Measurements from ENCODE around the gene PRTFDC1. TPM values are rescaled to one million over a fixed set of nuclear protein-coding genes. Genes with fewer than 3 reads are reported as not detected.
A peak's percentile ranks its signal among the peaks of the same experiment; 100 is the strongest.

The PRTFDC1 gene
- 1 to 10 TPM in 1 of 5 donors, under 1 TPM in 4; 0.43 to 1.5 (median 0.76) TPM for total RNA-seq
- total RNA-seq (2013) = 0.96 TPM
- 0.06 to 2.1 (median 0.61) reads per million in 29 experiments for total RNA-seq

- POLR2A ChIA-PET = interaction anchor here in 1 of 2 donors (0.6 to 1.1 kb wide), 2 partner anchors 260 to 319 kb away, joined by 3 read pairs; no protein-coding TSS in a partner anchor
- peak within 1 kb of the TSS; percentile 77 to 83 (median 83) for H3K4me3 Mint-ChIP-seq
- H3K9me3 Mint-ChIP-seq = no peaks in the 10 kb centered on the region
- peak; percentile 53 to 69 (median 62) for ATAC-seq (replicated peaks in 1 of 4)
- CTCF ChIA-PET = interaction anchor here (0.6 to 1.2 kb wide), 5 partner anchors 17 to 1407 kb away, joined by 3 to 5 read pairs (median 4); no protein-coding TSS in a partner anchor
- peak within 1 kb of the TSS; percentile 77 to 81 for H3K27ac Mint-ChIP-seq
- Histone ChIP-seq H3K36me3 (ENCODE audit: control insufficient read depth in 2 of 2, extremely low read depth in 1 of 2, insufficient read depth in 1 of 2, low read length in 1 of 2) (no peaks in the 10 kb centered on the region), H3K4me1 (ENCODE audit: control insufficient read depth in 1 of 2, extremely low read depth in 1 of 2, insufficient read depth in 2 of 2, low read length in 2 of 2) (peaks cover 0 to 14% of the 10 kb centered on the region in 2 experiments), H3K27ac (ENCODE audit: low read length) (peak within 1 kb of the TSS; percentile 43), H3K27me3 (replicated peaks in 1 of 2; ENCODE audit: control insufficient read depth in 2 of 2, extremely low read depth in 1 of 2, insufficient read depth in 2 of 2, low read length in 1 of 2) (no peaks in the 10 kb centered on the region), H3K4me3 (ENCODE audit: control insufficient read depth in 1 of 2, extremely low read depth in 1 of 2, low read length in 1 of 2) (peak within 1 kb of the TSS; percentile 71 to 73), H3K9me3 (no peaks in the 10 kb centered on the region)
- no peaks in the 10 kb centered on the region for H3K36me3 Mint-ChIP-seq
- H3K4me1 Mint-ChIP-seq = peaks cover 11 to 39% (median 15%) of the 10 kb centered on the region in 3 donors
- H3K27me3 Mint-ChIP-seq = peaks cover 0 to 2% of the 10 kb centered on the region in 2 donors
- peak in 29 of 35 experiments; percentile 1 to 52 (median 17) for DNase-seq
- WGBS (ENCODE audit: insufficient coverage) = 3% methylated on average over 41 of the region's 56 CpGs
Measured at GRCh38 chr10:24952143-24952706, at the start of gene PRTFDC1. PRTFDC1 (minus strand) TSS chr10:24952606; CDS start chr10:24952575, 31 bp downstream.

DNA sequence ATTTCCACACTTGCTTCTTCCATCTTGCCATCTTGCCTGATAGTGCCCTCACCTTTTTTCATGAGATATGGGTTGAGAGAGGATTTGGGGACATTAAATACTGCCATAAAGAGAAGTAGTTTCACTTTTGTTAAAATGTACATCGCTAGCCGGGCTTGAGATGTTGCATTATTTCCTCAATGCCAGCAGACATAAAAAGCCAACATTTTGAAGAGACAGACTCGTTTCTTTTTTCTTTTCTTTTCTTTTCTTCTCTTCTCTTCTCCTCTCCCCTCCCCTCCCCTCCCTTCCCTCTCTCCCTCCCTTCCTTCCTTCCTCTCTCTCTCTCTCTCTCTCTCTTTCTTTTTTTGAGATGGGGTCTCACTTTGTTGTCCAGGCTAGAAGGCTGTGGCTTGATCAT is 45.6 kb upstream of the PRTFDC1 start:
- no peak overlapping the region for H3K4me3 Mint-ChIP-seq
- 83% methylated on average over 1 of the region's 3 CpGs for WGBS (ENCODE audit: insufficient coverage)
- no peak overlapping the region for H3K27ac Mint-ChIP-seq
- H3K4me1 Mint-ChIP-seq = no peaks in the 10 kb centered on the region
- no peaks in the 10 kb centered on the region for H3K36me3 ChIP-seq (ENCODE audit: control insufficient read depth in 2 of 2, extremely low read depth in 1 of 2, insufficient read depth in 1 of 2, low read length in 1 of 2)
- H3K4me3 ChIP-seq (ENCODE audit: control insufficient read depth in 1 of 2, extremely low read depth in 1 of 2, low read length in 1 of 2) = no peak overlapping the region
- no peak for DNase-seq
- no peaks in the 10 kb centered on the region for H3K27me3 ChIP-seq (replicated peaks in 1 of 2; ENCODE audit: control insufficient read depth in 2 of 2, extremely low read depth in 1 of 2, insufficient read depth in 2 of 2, low read length in 1 of 2)
- no peaks in the 10 kb centered on the region for H3K4me1 ChIP-seq (ENCODE audit: control insufficient read depth in 1 of 2, extremely low read depth in 1 of 2, insufficient read depth in 2 of 2, low read length in 2 of 2)
- ChIA-PET POLR2A (no interaction called here), CTCF (no interaction called here)
- no peaks in the 10 kb centered on the region for H3K36me3 Mint-ChIP-seq
- peaks cover 2% of the 10 kb centered on the region for H3K9me3 ChIP-seq
- H3K27me3 Mint-ChIP-seq = no peaks in the 10 kb centered on the region
- H3K9me3 Mint-ChIP-seq = peaks cover 7 to 18% (median 9%) of the 10 kb centered on the region in 3 donors
- no peak overlapping the region for H3K27ac ChIP-seq (ENCODE audit: low read length)
- ATAC-seq (replicated peaks in 1 of 4) = no peak

DNA sequence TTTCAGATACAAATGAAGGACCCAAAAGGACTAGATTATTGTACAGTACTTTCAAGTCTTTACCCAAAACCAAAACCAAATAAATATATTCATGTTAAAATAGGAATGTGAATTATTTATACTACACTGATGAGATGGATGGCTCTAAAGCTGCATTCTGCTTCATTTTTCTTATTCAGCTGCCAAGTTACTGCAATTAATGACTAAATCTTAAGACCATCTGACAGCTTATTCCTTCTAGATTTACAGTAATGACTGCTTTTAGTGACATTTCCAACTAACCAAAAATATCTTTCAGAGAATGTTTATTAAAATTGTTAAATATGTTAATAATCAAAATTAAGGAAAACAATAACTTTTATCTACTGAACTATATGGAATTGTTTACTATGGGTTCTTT is 42.7 kb upstream of the PRTFDC1 start:
- Mint-ChIP-seq H3K4me3 (no peak overlapping the region), H3K4me1 (no peaks in the 10 kb centered on the region), H3K36me3 (no peaks in the 10 kb centered on the region), H3K27ac (no peak overlapping the region), H3K9me3 (peaks cover 0 to 5% (median 0%) of the 10 kb centered on the region in 3 donors), H3K27me3 (peaks cover 2 to 9% of the 10 kb centered on the region in 2 donors)
- ATAC-seq (replicated peaks in 1 of 4) (no peak), DNase-seq (no peak)
- Histone ChIP-seq H3K27ac (ENCODE audit: low read length) (no peak overlapping the region), H3K36me3 (ENCODE audit: control insufficient read depth in 2 of 2, extremely low read depth in 1 of 2, insufficient read depth in 1 of 2, low read length in 1 of 2) (no peaks in the 10 kb centered on the region), H3K4me3 (ENCODE audit: control insufficient read depth in 1 of 2, extremely low read depth in 1 of 2, low read length in 1 of 2) (no peak overlapping the region), H3K4me1 (ENCODE audit: control insufficient read depth in 1 of 2, extremely low read depth in 1 of 2, insufficient read depth in 2 of 2, low read length in 2 of 2) (no peaks in the 10 kb centered on the region), H3K9me3 (no peaks in the 10 kb centered on the region), H3K27me3 (replicated peaks in 1 of 2; ENCODE audit: control insufficient read depth in 2 of 2, extremely low read depth in 1 of 2, insufficient read depth in 2 of 2, low read length in 1 of 2) (no peaks in the 10 kb centered on the region)
- CTCF ChIA-PET = no interaction called here
- POLR2A ChIA-PET = no interaction called here

- Histone ChIP-seq H3K9me3 (no peaks in the 10 kb centered on the region), H3K4me1 (ENCODE audit: control insufficient read depth in 1 of 2, extremely low read depth in 1 of 2, insufficient read depth in 2 of 2, low read length in 2 of 2) (no peaks in the 10 kb centered on the region), H3K27ac (ENCODE audit: low read length) (no peak overlapping the region), H3K27me3 (replicated peaks in 1 of 2; ENCODE audit: control insufficient read depth in 2 of 2, extremely low read depth in 1 of 2, insufficient read depth in 2 of 2, low read length in 1 of 2) (no peaks in the 10 kb centered on the region), H3K36me3 (ENCODE audit: control insufficient read depth in 2 of 2, extremely low read depth in 1 of 2, insufficient read depth in 1 of 2, low read length in 1 of 2) (no peaks in the 10 kb centered on the region), H3K4me3 (ENCODE audit: control insufficient read depth in 1 of 2, extremely low read depth in 1 of 2, low read length in 1 of 2) (no peak overlapping the region)
- Mint-ChIP-seq H3K27ac (no peak overlapping the region), H3K9me3 (no peaks in the 10 kb centered on the region), H3K4me1 (no peaks in the 10 kb centered on the region), H3K36me3 (no peaks in the 10 kb centered on the region), H3K27me3 (peaks cover 2 to 9% of the 10 kb centered on the region in 2 donors), H3K4me3 (no peak overlapping the region)
- CTCF ChIA-PET = no interaction called here
- DNase-seq (no peak), ATAC-seq (replicated peaks in 1 of 4) (no peak)
- POLR2A ChIA-PET = interaction anchor here in 1 of 2 donors (0.6 kb wide), 1 partner anchor 360 kb away, joined by 3 read pairs; no protein-coding TSS in a partner anchor
- no CpG with 5 or more reads among the region's 1 CpG for WGBS (ENCODE audit: insufficient coverage)
Measured at GRCh38 chr10:24993237-24993958, 41.0 kb upstream of the PRTFDC1 start.

- POLR2A ChIA-PET = no interaction called here
- no peak for ATAC-seq (replicated peaks in 1 of 4)
- no peaks in the 10 kb centered on the region for H3K4me1 ChIP-seq (ENCODE audit: control insufficient read depth in 1 of 2, extremely low read depth in 1 of 2, insufficient read depth in 2 of 2, low read length in 2 of 2)
- DNase-seq = no peak
- Mint-ChIP-seq H3K9me3 (no peaks in the 10 kb centered on the region), H3K4me1 (no peaks in the 10 kb centered on the region), H3K36me3 (no peaks in the 10 kb centered on the region), H3K4me3 (no peak overlapping the region), H3K27me3 (peaks cover 2 to 9% of the 10 kb centered on the region in 2 donors), H3K27ac (no peak overlapping the region)
- H3K36me3 ChIP-seq (ENCODE audit: control insufficient read depth in 2 of 2, extremely low read depth in 1 of 2, insufficient read depth in 1 of 2, low read length in 1 of 2) = no peaks in the 10 kb centered on the region
- no peaks in the 10 kb centered on the region for H3K9me3 ChIP-seq
- no peak overlapping the region for H3K4me3 ChIP-seq (ENCODE audit: control insufficient read depth in 1 of 2, extremely low read depth in 1 of 2, low read length in 1 of 2)
- WGBS (ENCODE audit: insufficient coverage) = 100% methylated on average over 1 of the region's 3 CpGs
- CTCF ChIA-PET = no interaction called here
- no peak overlapping the region for H3K27ac ChIP-seq (ENCODE audit: low read length)
- H3K27me3 ChIP-seq (replicated peaks in 1 of 2; ENCODE audit: control insufficient read depth in 2 of 2, extremely low read depth in 1 of 2, insufficient read depth in 2 of 2, low read length in 1 of 2) = no peaks in the 10 kb centered on the region
Measured at GRCh38 chr10:24992512-24993133, 40.2 kb upstream of the PRTFDC1 start.

DNA sequence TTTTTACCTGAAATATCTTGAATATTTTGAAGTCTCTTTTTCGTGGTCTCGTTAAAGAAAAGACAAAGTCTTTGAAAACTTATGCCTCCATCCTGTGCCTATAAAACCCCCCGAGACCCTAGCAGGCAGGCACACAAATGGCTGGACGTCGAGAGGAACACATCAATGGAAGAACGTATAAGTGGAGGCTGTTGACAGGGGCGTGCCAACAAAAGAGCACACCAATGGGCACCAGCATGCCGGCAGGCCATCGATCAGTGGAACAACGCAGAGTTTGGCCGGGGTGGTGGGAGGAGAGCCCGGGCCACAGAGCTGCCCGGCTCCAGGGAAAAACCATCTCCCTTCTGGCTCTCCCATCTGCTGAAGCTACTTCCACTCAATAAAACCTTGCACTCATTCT is 38.9 kb upstream of the PRTFDC1 start:
- Histone ChIP-seq H3K36me3 (ENCODE audit: control insufficient read depth in 2 of 2, extremely low read depth in 1 of 2, insufficient read depth in 1 of 2, low read length in 1 of 2) (no peaks in the 10 kb centered on the region), H3K4me3 (ENCODE audit: control insufficient read depth in 1 of 2, extremely low read depth in 1 of 2, low read length in 1 of 2) (no peak overlapping the region), H3K27ac (ENCODE audit: low read length) (no peak overlapping the region), H3K27me3 (replicated peaks in 1 of 2; ENCODE audit: control insufficient read depth in 2 of 2, extremely low read depth in 1 of 2, insufficient read depth in 2 of 2, low read length in 1 of 2) (peaks cover 0 to 3% of the 10 kb centered on the region in 2 experiments), H3K9me3 (no peaks in the 10 kb centered on the region), H3K4me1 (ENCODE audit: control insufficient read depth in 1 of 2, extremely low read depth in 1 of 2, insufficient read depth in 2 of 2, low read length in 2 of 2) (no peaks in the 10 kb centered on the region)
- H3K4me3 Mint-ChIP-seq = no peak overlapping the region
- no peaks in the 10 kb centered on the region for H3K9me3 Mint-ChIP-seq
- H3K4me1 Mint-ChIP-seq = no peaks in the 10 kb centered on the region
- ChIA-PET CTCF (no interaction called here), POLR2A (no interaction called here)
- ATAC-seq (replicated peaks in 1 of 4) = no peak
- H3K27ac Mint-ChIP-seq = no peak overlapping the region
- no peaks in the 10 kb centered on the region for H3K36me3 Mint-ChIP-seq
- peaks cover 2 to 9% of the 10 kb centered on the region in 2 donors for H3K27me3 Mint-ChIP-seq
- no peak for DNase-seq
- WGBS (ENCODE audit: insufficient coverage) = 90% methylated on average over 10 of the region's 13 CpGs
